Tongue (tissue), 2 donors: ENCODE data around the gene DNAJB5. TPM values are rescaled to one million over a fixed set of nuclear protein-coding genes. Genes with fewer than 3 reads are reported as not detected.

Source experiments
- DNase-seq: peaks from one replicate; pipeline ENCODE4 v3.0.0-alpha.2; 2015
- total RNA-seq: library from RNA; depleted of rRNA; stranded (reverse); fragments of >200 nt; gene quantifications from one replicate; pipeline ENCODE4 v1.2.3, GENCODE V29; 2014

DNAJB5 gene
- total RNA-seq, 1 donor from 2014 or later = 72.4 TPM

GRCh38 chr9:34984049-34984448 is 5.5 kb upstream of the DNAJB5 start:
- DNase-seq = peak; percentile 82

- peak; percentile 70 for DNase-seq
Measured at GRCh38 chr9:34985311-34985899, 4.1 kb upstream of the DNAJB5 start.

- DNase-seq = peak; percentile 34
Measured at GRCh38 chr9:34986540-34987047, 3.0 kb upstream of the DNAJB5 start.

GRCh38 chr9:34987160-34987901 is 2.2 kb upstream of the DNAJB5 start:
- DNase-seq = no peak

GRCh38 chr9:34988218-34989002 is 1.1 kb upstream of the DNAJB5 start:
- DNase-seq = no peak

GRCh38 chr9:34989946-34990635 is 546 bp downstream of the DNAJB5 start:
- DNase-seq = peak; percentile 87

- no peak for DNase-seq
Measured at GRCh38 chr9:34990908-34991606, 1.5 kb downstream of the DNAJB5 start.

- DNase-seq = peak; percentile 10
Measured at GRCh38 chr9:34991607-34992375, 2.2 kb downstream of the DNAJB5 start.

- DNase-seq = peak; percentile 60
Measured at GRCh38 chr9:34992376-34992951, 2.9 kb downstream of the DNAJB5 start.

GRCh38 chr9:34993502-34994259 is 4.1 kb downstream of the DNAJB5 start:
- DNase-seq = peak; percentile 91

GRCh38 chr9:34994260-34994899 is 4.8 kb downstream of the DNAJB5 start:
- DNase-seq = peak; percentile 73

GRCh38 chr9:34994900-34995669 is 5.5 kb downstream of the DNAJB5 start:
- DNase-seq = peak; percentile 70

- DNase-seq = no peak
Measured at GRCh38 chr9:34995670-34996060, 6.1 kb downstream of the DNAJB5 start.

- no peak for DNase-seq
Measured at GRCh38 chr9:34996181-34996904, 6.8 kb downstream of the DNAJB5 start.

GRCh38 chr9:34996905-34997279 is 7.3 kb downstream of the DNAJB5 start:
- no peak for DNase-seq

- DNase-seq = no peak
Measured at GRCh38 chr9:34997379-34997781, 7.8 kb downstream of the DNAJB5 start.

GRCh38 chr9:34998266-34998665 is 8.7 kb downstream of the DNAJB5 start:
- DNase-seq = no peak

- DNase-seq = no peak
Measured at GRCh38 chr9:34999576-34999975, 10.0 kb downstream of the DNAJB5 start.
